Esophagus squamous epithelium (tissue), 4 donors: ENCODE measurements around the gene CD58.

Experiments
- POLR2A ChIP-seq, 4 donors: fragments of 450-650 bp; IDR thresholded peaks; one replicate each; pipeline ENCODE4 v1.6.1; 2017; ENCODE audit warnings: antibody characterized with exemption in 4 of 4, mild to moderate bottlenecking in 4 of 4, moderate library complexity in 3 of 4
- TF ChIP-seq, protein P1 (sequence below), 6 experiments: fragments of 450-650 bp in 4 of 6; fragments of 200-600 bp in 2 of 6; sonication (generic) in 2 of 6; IDR thresholded peaks; one replicate each; pipeline ENCODE4 v1.5.1; 2016 to 2019; ENCODE audit warnings: antibody characterized with exemption in 6 of 6, mild to moderate bottlenecking in 4 of 6, moderate library complexity in 4 of 6

DNA sequence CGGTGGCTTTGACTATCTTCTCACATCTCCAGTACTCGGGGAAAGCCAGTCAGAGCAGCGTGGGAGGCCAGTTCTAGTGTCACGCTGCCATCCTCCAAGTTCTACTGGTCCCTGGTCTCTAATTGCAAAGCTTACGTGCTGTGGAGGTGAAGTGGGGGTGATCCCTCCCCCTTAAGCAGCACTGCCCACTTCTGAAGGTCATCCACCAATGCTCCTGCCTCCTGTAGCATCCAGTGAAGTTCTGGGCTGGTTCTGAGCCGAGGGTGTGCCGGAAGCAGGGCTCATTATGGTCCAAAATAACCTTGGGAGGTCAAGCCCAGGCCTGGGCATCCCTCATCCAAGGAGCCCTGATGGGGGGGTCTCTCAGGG, 95.0 kb downstream of the CD58 start:
- TF ChIP-seq, protein P1, sequence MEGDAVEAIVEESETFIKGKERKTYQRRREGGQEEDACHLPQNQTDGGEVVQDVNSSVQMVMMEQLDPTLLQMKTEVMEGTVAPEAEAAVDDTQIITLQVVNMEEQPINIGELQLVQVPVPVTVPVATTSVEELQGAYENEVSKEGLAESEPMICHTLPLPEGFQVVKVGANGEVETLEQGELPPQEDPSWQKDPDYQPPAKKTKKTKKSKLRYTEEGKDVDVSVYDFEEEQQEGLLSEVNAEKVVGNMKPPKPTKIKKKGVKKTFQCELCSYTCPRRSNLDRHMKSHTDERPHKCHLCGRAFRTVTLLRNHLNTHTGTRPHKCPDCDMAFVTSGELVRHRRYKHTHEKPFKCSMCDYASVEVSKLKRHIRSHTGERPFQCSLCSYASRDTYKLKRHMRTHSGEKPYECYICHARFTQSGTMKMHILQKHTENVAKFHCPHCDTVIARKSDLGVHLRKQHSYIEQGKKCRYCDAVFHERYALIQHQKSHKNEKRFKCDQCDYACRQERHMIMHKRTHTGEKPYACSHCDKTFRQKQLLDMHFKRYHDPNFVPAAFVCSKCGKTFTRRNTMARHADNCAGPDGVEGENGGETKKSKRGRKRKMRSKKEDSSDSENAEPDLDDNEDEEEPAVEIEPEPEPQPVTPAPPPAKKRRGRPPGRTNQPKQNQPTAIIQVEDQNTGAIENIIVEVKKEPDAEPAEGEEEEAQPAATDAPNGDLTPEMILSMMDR (IDR thresholded peaks at IDR 0.05): no peak
- no peak for TF ChIP-seq POLR2A (IDR thresholded peaks at IDR 0.05)
